DMS114 treated with DMSO at 0.1 percent for 48 hours (cell line): ENCODE data around the gene TEX14.
"Not testable (repeated sequence)": the region's sequence is repeated elsewhere in the genome, so short reads cannot be mapped to it uniquely, and the experiment has no call there.

Source experiments
- DNase-seq: peaks from one replicate; lab custom pipeline; 2025; ENCODE audit not compliant: unreplicated experiment; lab: John Stamatoyannopoulos, UW

TEX14 gene

DNA sequence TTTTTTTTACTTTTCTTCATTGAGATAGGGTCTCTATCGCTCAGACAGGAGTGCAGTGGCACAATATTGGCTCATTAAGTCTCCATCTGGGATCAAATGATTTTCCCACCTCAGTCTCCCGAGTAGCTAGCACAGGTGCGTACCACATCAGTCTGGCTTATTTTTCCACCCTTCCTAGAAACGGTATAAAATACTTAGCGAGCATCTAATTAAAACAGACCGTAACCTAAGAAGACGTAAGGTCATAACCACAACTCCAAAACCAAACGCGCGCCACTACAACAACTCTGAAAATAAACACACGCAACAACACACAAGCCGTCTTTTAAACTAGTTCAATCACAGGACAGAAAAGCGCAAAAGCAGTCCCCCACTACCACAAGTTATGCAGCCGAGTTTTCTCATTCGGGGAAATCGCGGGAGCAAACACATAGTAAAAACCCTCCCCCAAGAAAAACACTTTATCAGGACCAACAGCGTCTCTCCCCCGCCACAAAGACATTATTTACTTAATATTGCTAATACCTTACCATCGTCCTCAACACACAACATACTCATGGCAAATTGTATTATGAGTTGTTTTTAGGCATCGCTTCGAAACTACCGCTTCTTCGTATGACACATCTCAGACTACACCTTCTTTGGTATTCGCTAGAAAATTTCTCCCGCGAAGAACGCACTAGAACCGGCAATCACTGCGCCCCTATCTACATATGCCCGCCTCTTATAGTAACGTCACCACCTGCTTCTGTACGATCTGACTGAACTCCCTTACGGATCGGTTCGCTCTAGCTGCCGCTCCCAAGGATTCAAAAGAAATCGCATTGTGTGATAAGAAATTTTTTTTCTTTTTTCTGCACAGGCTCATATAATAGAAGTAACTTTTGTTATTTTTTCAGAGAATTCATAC is 32.8 kb downstream of the TEX14 start:
- peak; percentile 82 for DNase-seq

GRCh38 chr17:58657962-58658803 is 33.7 kb downstream of the TEX14 start:
- not testable (repeated sequence) for DNase-seq

DNA sequence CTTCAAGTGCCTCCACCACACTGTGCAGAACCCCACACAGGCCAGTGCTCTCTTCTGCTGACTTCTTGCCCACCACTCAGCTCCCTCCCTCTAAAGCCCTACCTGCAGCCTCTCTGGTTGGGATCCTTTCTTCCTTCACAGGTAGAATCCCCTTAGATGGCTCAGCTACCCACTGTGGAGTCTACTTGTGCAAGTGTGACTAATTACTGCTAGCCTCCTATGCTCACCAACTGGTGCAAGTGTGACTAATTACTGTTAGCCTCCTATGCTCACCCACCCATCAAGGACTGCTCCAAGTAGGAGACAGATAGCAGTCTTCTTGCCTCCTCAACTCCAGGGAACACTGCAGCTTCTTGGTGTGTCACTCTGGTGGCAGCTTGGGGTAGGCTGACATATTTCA is 43.6 kb downstream of the TEX14 start:
- DNase-seq: no peak

- DNase-seq: no peak
These were observed 48.7 kb downstream of the TEX14 start for GRCh38 chr17:58643147-58643546.

- no peak for DNase-seq
These were observed 49.9 kb downstream of the TEX14 start for GRCh38 chr17:58641887-58642311.

DNA sequence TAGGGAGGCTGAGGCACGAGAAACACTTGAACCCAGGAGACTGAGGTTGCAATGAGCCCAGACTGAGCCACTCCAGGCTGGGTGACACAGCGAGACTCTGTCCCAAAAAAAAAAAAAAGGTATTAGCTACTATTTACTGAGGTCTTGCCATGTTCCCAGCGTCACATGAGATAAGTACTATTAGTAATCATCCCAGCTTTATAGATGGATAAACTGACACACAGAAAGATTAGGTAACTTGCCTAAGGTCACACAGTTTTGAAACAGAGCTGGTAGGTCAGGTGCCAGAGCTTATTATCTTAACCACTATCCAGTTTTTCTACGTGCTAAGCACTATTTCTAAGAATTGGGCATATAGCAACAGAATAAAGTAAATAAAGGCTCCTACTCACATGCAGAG is 51.6 kb downstream of the TEX14 start:
- no peak for DNase-seq

- DNase-seq: no peak
These were observed 52.2 kb downstream of the TEX14 start for GRCh38 chr17:58639681-58640080.

GRCh38 chr17:58637011-58637570 is 54.8 kb downstream of the TEX14 start:
- no peak for DNase-seq

DNA sequence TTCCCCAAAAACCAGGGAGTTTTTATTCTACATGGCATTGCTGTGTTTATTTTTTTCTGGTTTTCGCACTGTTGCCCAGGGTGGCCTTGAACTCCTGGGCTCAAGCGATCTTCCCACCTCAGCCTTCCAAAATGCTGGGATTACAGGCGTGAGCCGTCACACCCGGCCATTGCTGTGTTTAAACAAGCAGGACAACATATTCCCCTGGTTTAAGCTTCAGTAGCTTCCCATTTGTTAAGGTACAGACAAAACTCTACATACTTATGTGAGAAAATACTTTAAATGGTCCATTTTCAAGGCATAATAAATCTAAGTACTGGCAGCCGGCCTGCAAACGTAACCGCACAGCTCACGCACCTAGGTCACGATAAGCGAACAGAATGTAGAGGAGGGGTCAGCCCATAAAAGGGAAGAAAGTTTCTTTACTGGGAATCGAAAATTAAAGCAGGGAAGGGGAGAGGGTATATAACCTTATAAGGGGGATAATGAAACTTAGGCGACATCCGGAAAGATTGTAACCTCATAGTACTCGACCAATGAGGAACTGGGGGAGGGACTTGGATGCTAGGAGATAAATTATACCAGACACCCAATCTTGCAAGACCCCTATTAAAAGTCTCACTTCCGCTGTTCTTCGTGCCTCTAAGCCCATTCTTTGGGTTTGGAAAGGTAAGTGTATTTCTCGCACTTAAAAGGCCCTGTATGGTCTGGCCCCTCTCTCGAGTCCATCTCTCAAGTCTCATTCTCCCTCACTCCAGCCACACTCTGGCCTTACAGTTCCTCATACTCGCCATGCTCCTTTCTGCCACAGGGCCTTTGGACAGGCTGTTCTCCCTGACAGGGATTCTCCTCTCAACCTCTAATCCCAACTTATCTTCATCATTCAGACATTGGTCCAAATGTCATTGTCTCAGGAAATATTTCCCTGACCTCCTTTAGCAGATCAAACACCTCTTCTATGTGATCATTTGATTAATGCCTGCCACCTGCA is 59.2 kb downstream of the TEX14 start:
- no peak for DNase-seq

DNA sequence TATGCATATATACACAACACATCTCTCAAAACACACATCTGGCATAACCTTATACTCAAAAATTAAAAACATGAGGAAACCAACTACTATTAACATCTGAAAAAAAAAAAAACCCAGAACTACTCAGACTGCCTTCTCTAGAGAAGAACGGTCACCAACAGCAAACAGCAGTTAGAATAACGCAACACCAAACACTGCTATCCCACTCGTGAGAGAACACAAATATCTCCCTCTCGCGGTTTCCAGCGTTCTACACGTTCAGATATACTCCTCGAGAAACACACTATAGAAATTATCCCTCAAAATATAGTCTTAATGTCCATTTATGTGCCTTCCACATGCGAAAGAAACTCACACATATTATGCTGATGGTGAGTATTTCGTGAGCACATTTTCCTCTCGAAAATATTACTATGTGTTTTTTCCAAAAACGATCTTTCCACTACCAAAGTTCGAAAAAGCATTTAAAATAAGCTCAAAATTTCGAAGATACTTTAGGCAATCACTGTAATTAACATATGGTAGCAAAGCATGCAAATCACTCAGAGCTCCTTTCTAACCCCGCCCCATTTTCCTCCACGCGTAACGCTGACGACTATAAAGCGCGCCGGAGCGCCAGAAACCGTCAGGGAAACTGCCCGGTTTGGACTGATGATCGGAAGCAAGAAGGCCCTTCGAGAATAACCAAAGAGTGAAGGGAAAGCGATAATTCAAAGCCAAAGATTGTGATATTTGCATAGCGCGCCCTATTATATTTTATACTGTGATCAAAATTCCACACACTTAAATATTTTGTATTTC is 60.1 kb downstream of the TEX14 start:
- DNase-seq: peak; percentile 97

GRCh38 chr17:58630883-58631522 is 60.8 kb downstream of the TEX14 start:
- no peak for DNase-seq

- DNase-seq: no peak
These were observed 64.9 kb downstream of the TEX14 start for GRCh38 chr17:58626905-58627304.

GRCh38 chr17:58624751-58625150 is 67.1 kb downstream of the TEX14 start:
- DNase-seq: no peak

DNA sequence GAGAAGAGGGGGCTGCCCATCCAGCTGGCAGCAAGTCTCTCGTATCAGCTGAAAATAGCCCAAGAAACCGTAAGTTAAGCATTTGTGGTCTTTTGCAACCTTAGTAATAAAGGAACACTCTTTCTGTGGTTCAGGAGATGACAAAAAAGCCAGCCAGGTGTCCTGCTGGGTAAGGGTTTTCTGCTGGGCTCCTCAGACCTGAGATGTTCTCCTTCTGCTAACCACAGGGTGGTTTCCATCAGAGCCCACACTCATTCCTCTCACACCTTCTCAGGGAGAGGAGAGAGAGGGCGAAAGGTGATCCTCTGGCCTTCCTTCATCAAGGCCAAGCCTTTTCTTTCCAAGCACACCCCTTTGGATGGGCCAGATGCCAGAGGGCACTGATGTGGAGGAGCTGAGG is 70.7 kb downstream of the TEX14 start:
- DNase-seq: no peak

DNA sequence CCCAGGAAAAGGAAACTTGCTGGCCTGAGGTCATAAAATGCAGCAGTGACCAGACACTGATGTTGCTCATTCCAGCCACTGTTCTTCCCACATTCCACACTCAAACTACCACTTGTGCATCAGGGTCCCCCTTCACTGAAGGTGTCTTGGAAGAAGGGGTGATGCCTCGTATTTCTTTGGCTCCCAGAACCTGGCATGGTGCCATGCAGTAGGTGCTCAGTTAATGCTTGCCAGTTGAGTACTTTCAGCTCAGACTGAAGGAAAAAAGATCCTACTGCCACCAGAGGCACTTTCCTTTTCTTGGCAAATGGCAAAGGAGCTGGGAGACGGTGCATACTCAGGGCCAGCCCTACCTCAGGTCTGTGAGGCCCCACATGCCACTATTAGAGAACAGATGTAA is 73.5 kb downstream of the TEX14 start:
- no peak for DNase-seq

DNA sequence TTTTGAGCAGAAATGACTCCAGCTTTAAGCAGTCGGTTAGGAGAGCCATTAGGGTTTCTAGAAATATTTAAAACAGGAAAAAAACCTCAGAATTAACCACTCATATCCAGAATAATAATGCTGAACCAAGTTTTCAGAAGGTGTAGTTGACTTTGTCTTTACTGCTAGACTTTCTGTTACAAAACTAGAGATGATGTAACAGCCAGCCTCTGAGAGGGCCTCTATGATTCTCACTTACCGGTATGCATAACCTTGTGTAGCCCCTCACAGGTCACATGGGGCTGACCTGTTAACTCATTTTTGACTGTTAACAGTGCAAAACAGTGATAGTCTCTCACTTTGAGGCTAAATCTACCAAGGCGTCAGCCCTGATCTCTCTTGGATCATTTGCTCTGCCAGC is 74.3 kb downstream of the TEX14 start:
- DNase-seq: no peak

- DNase-seq: no peak
These were observed 75.8 kb downstream of the TEX14 start for GRCh38 chr17:58615768-58616659.

DNA sequence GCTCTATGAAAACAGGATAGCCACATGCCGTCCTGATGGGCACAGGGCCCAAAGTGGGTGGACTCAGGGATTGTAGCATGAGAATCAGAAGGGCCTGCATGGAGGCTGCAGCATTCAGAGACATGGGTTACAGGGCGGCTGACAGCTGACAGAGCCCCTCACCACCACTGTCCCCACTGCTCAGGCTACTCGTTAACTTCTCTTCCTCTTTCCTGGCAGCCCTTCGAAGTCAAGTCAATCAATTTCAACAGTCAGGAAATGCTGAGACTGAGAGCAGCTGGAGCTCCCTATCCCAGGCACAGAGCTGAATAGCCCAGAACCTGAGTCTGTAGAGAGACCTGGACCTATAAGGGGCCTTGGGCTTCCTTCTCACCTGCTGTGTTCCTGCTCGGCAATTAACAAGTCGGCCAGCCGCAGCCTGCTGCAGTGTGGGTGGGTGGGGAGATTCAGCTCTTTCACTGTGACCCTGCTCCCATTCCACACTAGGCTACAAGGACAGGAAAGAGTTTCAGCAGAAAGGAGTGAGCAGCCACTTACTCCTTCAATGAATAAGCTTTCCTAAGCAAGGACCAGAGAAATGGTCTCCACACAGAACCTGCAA is 76.9 kb downstream of the TEX14 start:
- no peak for DNase-seq
